ELF-1 (cell line): Measurements from ENCODE around the gene RAB6D.
A peak's percentile ranks its signal among the peaks of the same experiment; 100 is the strongest.
"Not testable (repeated sequence)": the region's sequence is repeated elsewhere in the genome, so short reads cannot be mapped to it uniquely, and the experiment has no call there.

Experiments
- DNase-seq: peaks from one replicate; pipeline ENCODE4 v3.0.0-alpha.2; 2016; ENCODE audit warnings: low read depth, low spot score

RAB6D gene

DNA sequence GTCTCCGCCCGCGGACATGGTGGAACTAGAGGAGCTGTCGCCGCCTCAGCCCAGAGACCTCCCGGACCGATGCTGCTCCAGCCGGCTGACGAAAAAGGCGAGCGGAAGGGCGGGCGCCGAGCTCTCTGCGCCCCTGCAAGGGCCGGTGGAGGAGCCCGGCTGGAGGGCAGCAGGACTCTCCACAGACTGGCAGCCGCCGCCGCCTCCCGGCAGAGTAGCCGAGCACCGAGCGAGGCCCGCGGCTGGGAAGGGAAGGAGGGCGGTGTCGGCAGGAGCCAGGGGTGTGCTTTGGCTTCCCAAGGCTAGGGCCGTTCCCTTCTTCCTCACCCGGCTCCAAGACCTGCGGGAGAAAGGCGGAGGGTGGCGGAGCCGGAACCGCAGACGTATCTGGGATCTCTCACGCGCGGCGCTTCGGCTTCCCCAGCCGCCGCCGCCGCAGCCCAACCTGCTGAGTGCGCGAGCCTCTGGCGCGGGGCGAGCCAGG, at the start of gene RAB6D:
TSS of gene RAB6D (minus strand) at position 466 of the 484 bp plus-strand sequence. CDS start at position 18, 448 bp downstream.
- peak; percentile 70 for DNase-seq

DNA sequence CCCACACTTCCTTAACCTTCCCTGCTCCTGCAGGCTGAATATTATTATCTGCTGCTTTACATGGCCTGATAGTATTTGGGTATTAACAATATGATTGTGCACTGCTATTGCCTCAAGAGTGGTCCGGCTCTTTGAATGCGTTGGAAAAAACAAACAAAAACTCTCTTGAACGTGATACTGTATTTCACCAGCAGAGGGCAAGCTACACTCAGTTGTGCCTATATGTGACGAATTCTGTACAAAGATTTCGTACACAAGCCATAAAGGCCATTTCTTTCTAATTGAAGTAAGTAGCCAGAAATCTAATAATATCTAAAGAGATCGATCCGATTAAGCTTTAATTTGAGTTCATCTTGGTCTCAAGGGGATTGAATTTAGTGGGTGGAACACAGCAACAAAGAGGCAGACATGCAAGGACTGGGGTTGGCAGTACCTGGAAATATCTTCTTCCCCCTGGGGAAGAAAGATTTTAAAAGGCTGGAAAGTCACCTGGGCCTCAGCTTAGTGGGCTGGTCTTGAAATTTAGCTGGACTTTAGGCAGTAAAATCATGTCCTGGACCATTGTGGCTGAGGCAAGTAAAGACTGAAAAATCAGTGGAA, 49.3 kb upstream of the RAB6D start:
- peak; percentile 64 for DNase-seq

DNA sequence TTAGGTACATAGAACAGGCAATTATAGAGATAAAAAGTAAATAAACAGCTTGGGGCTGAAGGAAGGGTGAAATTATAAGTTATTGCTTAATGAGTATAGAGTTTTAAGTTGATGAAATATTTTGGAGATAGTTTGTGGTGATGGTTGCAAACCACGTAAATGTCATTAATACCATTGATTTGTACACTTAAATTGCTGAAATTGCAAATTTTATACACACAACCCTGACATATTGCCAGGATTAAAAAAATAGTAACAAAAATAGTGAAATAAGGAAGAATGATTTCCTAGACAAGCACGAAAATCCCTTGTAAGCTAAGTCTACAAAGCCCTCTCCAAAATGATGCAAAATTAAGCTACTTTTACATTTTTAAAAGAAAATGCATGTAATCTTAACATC, 46.2 kb upstream of the RAB6D start:
- no peak for DNase-seq

DNA sequence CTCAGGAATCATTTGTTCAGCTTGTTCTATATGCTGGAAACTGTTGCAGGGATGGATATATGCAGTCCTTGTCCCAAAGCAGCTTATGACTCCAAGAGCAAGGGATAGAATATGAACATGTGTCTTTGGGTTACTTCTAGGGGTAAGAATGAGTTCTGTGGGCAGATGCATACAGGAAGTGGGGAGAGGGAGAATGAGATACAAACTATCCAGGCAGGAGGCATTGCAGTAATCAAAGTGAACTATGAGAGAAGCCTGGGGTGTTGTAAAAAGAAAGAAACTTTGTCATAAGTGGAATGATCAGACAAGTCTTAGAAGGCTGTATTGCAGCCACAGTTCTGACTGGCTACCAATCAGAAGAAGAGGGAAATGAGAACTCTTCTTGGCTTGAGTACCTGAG, 44.8 kb upstream of the RAB6D start:
- DNase-seq = no peak

DNA sequence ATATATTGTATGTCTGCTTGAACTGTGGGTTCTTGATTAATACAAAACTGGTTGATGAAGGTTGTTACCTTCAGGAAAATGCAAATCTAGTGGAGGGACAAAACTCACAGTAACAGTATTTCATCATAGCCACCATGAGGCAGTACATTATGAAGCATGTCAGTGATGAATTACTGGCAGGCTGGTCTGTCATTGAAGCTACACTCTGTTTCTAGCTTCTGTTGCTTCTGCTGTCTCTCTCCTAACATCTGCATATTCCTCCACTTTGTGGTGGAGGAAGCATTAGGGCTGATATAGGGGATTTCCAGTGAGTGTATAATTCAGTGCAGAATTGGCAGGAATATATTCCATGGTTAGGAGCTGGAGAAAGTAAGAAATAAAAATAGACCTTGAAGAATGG, 44.2 kb upstream of the RAB6D start:
- no peak for DNase-seq

DNA sequence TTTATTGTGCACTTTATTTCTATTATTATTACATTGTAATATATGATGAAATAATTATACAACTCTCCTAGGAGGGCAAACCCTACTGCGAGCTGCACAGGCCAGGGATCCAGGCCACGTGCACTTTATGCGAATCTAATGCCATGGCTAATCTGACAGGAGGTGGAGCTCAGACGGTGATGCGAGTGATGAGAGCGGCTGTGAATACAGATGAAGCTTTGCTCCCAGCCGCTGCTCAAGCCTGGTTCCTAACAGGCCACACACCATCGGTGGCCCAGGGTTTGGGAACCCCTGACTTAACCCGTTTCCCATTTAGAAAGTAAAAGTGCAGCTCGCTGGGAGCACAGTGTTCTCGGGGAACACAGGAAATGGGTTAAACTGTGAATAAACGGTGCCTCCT, 40.8 kb upstream of the RAB6D start:
- DNase-seq = no peak

DNA sequence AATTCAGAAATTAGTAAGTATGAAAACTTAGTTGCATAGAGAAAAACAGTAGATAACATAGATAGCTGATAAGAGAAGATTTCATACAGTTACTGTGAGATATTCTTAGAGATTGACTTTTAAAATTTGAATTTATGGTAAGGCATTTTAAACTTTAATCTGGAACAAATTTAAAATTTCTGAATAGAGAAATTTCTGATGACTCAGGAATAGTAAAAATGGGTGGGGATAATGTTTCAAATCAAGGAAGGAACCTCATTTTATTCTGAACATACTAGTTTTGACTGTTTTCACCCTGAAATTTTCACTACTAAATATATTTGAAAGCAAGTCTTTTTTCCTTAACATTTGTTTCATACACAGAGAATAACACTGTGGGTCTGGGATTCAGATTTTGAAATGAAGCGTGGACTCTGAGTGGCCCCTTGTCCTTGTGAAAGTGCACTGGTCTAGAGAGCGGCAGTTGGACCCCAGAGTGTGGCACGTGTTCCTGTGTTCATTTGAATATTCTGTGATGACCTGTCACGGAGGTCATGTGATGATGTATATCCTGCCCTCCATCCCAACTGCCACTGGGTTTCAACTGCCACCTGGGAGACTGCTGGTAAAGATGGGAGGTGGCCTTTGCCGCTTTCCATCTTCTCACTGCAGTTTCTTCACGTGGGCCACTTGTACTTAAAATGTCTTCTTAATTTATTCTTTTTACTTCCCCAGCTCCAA, 38.5 kb upstream of the RAB6D start:
- DNase-seq = no peak

DNA sequence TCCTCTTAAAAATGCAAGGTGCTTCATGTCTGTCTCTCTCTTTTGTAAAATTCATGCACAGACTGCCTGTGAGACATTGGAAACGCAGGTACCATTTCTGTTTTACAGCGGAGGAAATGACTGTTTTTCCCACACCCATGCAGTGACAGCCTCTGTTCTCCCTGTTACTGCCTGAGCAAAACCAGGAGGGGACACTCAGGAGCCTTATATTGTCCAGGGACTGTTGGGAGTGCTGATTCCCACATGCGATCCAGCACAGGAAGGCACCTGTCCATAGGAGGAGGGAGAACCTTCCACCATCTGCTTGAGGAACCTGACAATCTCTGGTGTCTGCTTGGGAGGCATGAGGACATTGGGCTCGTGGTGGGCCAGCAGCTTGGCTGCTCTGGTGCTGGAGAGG, 36.9 kb upstream of the RAB6D start:
- no peak for DNase-seq

DNA sequence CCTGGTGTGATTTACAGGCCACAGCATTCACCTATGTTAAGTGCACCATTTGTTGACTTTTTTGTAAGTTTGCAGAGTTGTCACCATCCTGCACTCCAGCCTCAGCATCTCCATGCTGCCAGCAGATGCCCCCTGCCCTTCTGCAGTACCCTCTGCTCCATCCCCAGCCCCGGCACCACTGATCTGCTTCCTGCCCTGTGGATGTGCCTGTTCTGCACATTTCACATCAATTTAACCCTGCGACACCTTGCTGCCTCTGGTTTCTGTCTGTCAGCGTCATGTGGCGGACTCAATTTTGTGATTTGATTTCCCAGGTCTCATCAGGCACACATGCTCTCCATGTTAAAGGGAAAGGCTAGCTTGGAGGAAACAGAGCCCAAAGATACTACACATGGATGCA, 36.5 kb upstream of the RAB6D start:
- not testable (repeated sequence) for DNase-seq

DNA sequence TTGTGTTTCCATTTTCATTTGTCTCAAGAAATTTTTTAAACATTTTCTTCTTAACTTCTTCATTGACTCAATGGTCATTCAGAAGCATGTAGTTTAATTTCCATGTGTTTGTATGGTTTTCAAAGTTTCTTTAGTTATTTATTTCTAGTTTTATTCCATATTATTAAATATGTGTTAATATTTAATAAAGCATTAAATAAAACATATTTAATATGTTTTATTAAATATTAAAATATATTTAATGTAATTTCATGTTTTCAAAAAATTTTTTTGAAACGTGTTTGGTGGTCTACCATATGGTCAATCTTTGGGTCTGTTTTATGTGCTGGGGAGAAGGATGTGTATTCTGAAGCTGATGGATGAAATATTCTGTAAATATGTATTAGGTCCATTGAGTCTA, 32.2 kb upstream of the RAB6D start:
- DNase-seq = not testable (repeated sequence)

DNA sequence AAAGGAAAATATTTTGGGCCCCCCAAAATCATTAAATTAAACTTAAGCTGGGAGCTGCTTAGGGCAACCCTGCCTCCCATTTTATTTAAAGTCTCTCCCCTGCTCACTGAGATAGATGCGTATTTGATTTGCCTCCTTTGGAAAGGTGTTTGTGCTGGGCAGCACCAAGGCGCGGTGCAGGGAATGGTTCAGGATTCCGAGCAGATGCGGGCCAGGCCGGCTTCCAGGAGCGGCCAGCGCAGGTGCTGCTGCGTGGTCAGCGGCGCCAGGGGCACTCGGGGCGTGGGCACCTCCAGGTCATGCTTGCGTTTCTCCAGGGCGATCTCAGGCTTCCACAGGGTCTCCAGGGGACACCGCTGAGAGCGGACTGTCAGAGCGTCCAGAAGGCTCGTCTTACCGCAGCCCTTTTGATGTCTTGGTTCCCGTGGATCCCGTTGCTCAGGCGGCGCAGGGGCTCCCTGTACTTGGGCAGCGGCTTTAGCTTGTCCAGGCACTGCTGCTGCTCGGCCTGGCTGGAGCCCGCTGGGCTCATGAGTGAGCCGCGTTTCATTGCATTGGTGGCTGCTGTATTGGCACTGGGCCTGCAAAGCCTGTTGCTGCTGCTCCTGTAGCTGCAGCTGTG, 31.2 kb upstream of the RAB6D start:
- DNase-seq = peak; percentile 57

DNA sequence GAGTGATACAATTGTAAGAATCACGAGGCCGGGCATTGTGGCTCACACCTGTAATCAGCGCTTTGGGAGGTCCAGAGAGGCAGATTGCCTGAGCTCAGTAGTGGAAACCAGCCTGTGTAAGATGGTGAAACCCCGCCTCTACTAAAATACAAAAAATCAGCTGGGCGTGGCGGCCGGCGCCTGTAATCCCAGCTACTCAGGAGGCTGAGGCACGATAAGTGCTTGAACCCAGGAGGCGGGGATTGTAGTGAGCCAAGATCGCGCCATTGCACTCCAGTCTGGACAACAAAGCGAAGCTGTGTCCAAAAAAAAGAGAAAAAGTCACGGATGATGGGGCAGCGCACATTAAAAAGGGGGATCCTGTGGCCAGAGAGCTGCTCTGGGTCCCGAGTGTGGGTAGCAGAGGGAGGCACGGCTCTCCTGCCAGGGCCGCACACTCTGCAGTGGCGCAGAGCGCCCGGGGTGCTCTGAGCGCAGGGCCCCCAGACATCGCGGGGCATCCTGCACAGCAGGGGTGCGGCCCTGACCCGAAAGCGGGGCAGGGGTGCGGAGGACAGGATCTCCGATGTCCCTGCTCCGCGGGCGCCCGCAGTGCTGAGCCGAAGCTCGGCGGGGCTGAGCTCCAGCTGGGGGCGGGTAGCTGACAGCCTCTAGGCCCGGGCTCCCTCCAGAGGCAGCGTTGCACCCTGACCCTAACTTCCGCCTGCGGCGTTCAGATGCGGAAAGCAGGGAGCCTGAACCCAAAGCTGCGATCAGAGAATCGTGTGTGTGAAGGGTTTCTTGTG, 30.4 kb upstream of the RAB6D start:
- peak; percentile 56 for DNase-seq

DNA sequence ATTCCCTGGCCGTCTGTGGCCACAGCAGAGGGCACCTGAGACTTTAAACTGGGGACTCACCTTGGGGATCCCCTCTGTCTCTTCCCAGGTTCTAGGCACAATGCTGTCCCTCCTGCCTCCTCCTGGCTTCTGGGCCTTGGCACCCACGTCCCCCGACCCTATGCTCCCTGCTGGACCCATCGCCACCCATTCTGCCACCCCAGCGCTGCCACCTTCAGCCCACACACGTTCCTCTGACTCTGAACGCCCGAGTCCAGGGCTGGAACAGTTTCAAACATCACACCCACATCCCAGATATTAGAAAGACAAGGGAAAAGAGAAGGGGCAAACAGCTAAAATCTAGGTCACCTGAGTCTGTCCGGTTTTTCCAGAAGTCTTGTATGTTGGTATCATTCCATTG, 28.0 kb upstream of the RAB6D start:
- not testable (repeated sequence) for DNase-seq

DNA sequence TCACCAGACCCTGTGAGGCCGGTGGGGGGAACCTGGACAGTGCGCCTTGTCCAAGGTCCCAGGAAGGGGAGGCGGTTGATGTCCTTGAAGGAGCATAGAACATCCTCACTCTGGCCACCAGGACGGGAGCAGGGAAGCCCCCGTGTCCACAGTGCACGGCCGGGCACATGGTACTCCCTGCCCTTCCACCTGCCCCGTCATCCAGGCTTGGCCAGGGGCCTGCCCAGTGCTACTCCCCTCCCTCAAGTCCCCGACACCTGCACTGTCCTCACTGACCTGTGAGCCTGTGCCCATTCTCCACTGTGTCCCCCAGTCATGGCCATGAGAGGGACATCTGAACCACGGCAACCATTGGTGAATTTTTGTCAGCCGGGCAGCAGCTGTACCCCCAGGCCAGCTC, 27.5 kb upstream of the RAB6D start:
- not testable (repeated sequence) for DNase-seq

DNA sequence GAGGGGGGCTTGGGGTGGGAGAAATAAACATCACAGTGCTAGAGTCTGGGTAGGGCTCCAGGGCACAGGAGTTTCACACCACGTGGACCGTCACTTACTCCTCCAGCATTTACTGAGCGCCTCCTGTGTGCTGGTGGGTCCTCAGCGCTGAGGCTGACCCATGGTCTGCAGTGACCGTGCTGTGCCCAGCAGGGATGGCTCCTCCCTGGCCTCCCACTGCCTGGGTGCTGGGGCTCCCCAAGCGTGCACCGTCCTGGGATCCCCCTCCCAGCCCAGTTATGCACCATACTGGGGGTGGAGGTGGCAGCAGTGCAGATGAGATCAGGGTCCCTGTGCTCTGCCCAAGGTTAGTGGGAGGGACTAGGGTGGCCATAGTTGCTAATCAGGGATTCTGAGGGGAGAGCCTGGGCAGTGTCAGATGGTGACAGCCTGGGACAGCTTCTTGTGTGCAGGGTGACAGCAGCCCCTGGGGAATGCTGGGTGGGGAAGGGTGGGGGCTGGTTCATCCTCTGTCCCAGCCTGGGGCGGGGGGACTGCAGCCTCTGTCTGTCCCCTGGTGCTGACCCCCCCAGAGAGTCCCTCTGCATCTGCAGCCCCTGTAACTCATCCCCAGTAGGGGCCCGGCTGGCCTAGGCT, 26.6 kb upstream of the RAB6D start:
- DNase-seq = not testable (repeated sequence)

DNA sequence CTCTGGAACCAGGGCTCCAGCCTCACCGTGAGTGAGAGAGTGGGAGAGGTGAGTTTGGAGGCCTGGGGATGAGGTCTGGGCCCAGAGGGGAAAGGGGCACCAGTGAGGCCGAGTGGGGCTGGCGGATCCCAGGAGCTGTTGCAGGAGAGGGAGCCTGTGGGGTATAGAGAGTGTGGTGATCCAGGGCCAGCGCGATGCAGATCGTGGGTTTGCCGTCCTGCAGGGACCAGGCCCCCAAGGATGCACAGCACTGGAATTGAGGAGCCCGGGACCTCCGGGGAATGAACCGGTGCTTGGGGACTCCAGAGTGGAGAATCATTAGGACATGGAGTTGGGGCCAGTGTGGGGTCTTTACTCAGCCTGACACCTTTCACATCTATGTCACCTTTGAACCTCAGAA, 25.7 kb upstream of the RAB6D start:
- DNase-seq = no peak

DNA sequence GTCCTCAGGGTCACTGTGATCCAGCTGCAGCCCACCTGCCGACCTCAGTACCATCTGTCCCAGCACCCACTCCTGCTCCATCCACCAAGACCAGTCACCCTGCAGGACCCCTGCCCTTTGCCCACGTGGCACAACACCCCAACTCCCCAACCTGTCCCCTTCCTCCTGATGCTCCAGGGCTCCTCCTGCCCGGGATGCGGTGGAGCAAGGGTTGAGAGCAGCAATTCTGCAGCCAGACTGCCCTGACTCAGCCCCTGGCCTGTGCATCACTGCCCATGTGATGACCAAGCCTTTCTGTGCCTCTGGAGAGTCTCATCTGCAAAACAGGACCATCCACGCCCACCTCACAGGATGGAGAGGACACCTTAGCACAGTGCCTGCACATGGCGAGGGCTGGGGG, 24.9 kb upstream of the RAB6D start:
- DNase-seq = not testable (repeated sequence)

DNA sequence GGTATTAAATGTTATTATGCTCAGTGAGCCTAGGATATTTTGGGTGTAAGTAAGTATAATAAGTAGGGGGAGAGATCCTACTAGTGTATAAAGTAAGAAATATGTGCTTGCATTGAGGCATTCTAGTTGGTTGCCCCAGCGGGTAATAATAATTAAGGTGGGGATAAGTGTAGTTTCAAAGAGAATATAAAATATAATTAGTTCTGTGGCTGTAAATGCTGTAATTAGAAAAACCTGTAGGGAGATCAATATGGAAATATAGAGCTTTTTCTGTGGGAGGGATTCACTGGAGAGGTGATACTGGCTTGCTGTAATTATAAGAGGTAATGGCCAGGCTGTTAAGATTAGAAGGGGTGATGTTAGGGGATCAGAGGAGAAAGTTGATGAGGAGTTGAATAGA, 9.1 kb upstream of the RAB6D start:
- not testable (repeated sequence) for DNase-seq

DNA sequence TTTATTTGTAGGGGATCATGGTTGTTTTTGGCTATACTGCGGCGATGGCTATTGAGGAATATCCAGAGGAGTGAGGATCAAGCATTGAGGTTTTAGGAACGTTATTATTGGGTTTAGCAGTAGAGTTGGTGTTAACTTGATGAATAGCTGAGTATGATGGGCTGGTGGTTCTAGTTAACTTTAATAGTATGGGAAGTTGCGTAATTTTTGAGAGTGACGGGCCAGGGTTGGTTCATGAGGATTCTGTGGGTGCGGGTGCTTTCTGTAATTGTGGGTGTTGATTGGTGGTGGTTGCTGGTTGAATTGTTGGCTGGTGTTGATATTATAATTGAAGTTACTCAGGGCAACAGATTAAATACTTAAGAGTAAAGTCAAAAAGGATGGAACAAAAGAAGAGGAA, 6.0 kb upstream of the RAB6D start:
- no peak for DNase-seq

DNA sequence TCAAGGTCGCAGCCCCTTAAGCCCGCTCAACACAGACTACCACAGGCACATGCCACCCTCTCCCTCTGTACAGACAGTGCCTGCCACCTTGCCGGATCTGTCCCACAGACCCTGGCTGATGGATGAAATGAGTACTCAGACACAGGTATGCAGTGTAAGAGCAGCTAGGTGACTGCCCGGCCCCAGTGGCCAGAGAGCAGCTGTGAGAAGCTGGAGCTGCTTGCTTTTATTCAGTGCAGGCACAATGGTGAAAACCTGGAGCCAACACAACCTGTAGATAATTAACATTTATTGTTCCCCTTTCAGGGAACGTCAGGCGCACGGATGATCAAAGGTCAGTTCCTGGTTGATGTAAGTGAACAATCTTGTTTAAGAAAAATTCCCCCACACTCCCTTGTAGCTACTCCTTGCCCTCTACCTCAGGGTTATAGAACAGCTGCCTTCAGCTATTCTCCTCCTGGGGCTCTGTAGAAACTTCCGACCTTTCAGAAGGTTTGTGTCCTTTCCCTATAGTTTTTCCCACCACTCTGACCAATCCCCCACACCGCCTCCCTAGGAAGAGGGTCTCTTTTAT, 4.6 kb upstream of the RAB6D start:
- not testable (repeated sequence) for DNase-seq

DNA sequence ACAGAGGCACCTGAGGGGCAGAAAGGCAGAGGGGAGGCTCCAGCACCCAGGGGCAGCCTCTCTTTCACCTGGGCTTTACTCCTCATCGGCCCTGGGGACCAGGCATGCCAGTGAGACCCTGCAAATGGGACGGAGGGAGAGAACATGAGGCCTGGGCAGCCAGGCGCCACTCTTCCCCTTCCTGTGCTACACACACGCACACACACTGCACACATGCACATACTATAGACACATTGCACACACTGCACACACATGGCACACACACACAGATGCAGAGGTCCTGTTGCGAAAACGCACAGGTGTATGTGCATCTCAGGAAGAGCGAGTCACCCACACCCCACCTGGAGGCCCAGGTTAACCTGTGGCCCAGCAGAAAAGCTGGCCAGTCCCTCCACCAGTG, 3.4 kb upstream of the RAB6D start:
- no peak for DNase-seq
